ENCODE results near the gene PCYT1A.
A peak's percentile ranks its signal among the peaks of the same experiment; 100 is the strongest.

The PCYT1A gene

GRCh38 chr3:196194542-196194915 lies 93.0 kb downstream of the PCYT1A start:
- no peak overlapping the region for H3K9ac ChIP-seq (ENCODE audit: low read depth, low read length)
- no peaks in the 10 kb centered on the region for H3K36me3 ChIP-seq (ENCODE audit: insufficient read depth, low read length)
- H3K79me2 ChIP-seq (ENCODE audit: insufficient read depth, low read length): no peaks in the 10 kb centered on the region
- H3K4me2 ChIP-seq (ENCODE audit: insufficient read depth, low read length): no peak overlapping the region
- DNase-seq (no peak), ATAC-seq (ENCODE audit: insufficient read depth, low read depth) (no peak)
- no peak overlapping the region for H3K4me3 ChIP-seq (ENCODE audit: low read depth in 1 of 2, low read length in 2 of 2)
- peaks cover 15% of the 10 kb centered on the region; the same call in 1 of the 2 replicates for H3K4me1 ChIP-seq (ENCODE audit: insufficient read depth, low read length)
- no peak overlapping the region for H2AFZ ChIP-seq (ENCODE audit: low read depth, low read length)
- TF ChIP-seq EZH2 (IDR thresholded peaks at IDR 0.05; ENCODE audit: borderline replicate concordance, low read depth, low read length, severe bottlenecking): no peak
- TF ChIP-seq CTCF (IDR thresholded peaks at IDR 0.05; ENCODE audit: borderline replicate concordance, extremely low read depth, low read length, poor library complexity, severe bottlenecking): no peak
- H3K9me3 ChIP-seq (ENCODE audit: insufficient read depth, low read length, severe bottlenecking): no peaks in the 10 kb centered on the region
- no peaks in the 10 kb centered on the region for H4K20me1 ChIP-seq (ENCODE audit: insufficient read depth, low read length)
- H3K27me3 ChIP-seq (ENCODE audit: insufficient read depth, low read length, poor library complexity): no peaks in the 10 kb centered on the region
- peak overlapping the region; percentile 32; the same call in 1 of the 2 replicates for H3K27ac ChIP-seq (ENCODE audit: low read length)

GRCh38 chr3:196193736-196194541 lies 93.6 kb downstream of the PCYT1A start:
- TF ChIP-seq EZH2 (IDR thresholded peaks at IDR 0.05; ENCODE audit: borderline replicate concordance, low read depth, low read length, severe bottlenecking) (no peak), CTCF (IDR thresholded peaks at IDR 0.05; ENCODE audit: borderline replicate concordance, extremely low read depth, low read length, poor library complexity, severe bottlenecking) (no peak)
- DNase-seq (no peak), ATAC-seq (ENCODE audit: insufficient read depth, low read depth) (no peak)
- Histone ChIP-seq H3K4me2 (ENCODE audit: insufficient read depth, low read length) (no peak overlapping the region), H3K4me1 (ENCODE audit: insufficient read depth, low read length) (peaks cover 15% of the 10 kb centered on the region; the same call in 1 of the 2 replicates), H3K79me2 (ENCODE audit: insufficient read depth, low read length) (no peaks in the 10 kb centered on the region), H2AFZ (ENCODE audit: low read depth, low read length) (no peak overlapping the region), H3K9ac (ENCODE audit: low read depth, low read length) (no peak overlapping the region), H3K36me3 (ENCODE audit: insufficient read depth, low read length) (no peaks in the 10 kb centered on the region), H3K9me3 (ENCODE audit: insufficient read depth, low read length, severe bottlenecking) (no peaks in the 10 kb centered on the region), H3K4me3 (ENCODE audit: low read depth in 1 of 2, low read length in 2 of 2) (no peak overlapping the region), H4K20me1 (ENCODE audit: insufficient read depth, low read length) (no peaks in the 10 kb centered on the region), H3K27ac (ENCODE audit: low read length) (peak overlapping the region; percentile 51; the same call in 1 of the 2 replicates), H3K27me3 (ENCODE audit: insufficient read depth, low read length, poor library complexity) (no peaks in the 10 kb centered on the region)

DNA sequence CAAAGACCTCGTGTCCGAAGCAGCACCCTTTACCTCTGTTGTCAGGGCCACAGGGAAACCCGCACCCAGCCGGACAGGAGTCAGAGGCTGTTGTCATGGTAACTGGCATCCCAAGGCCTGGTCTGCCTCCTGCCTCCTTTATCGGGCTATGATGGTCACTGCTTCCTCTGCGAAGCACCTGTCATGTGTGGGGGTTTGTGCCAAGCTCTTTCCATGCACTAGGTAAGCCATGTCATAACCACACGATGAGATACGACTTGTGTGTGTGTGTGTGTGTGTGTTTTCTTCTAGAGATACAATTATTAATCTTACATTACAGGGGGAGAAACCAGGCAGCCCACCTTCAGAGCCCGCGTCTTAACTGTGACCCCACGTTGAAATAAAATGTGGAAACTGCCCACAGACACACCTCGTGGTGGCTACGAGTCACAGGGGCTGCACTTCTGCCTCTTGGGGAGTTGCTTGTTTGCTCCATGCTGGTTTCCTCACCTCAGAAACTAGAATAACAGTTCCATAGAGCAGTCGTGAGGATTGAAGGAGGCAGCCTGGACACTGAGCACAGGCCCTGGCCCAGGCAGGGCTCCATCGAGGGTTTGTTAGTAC lies 94.3 kb downstream of the PCYT1A start:
- H3K9ac ChIP-seq (ENCODE audit: low read depth, low read length): no peak overlapping the region
- peaks cover 15% of the 10 kb centered on the region; the same call in 1 of the 2 replicates for H3K4me1 ChIP-seq (ENCODE audit: insufficient read depth, low read length)
- H3K36me3 ChIP-seq (ENCODE audit: insufficient read depth, low read length): no peaks in the 10 kb centered on the region
- no peak for TF ChIP-seq CTCF (IDR thresholded peaks at IDR 0.05; ENCODE audit: borderline replicate concordance, extremely low read depth, low read length, poor library complexity, severe bottlenecking)
- no peak for TF ChIP-seq EZH2 (IDR thresholded peaks at IDR 0.05; ENCODE audit: borderline replicate concordance, low read depth, low read length, severe bottlenecking)
- no peaks in the 10 kb centered on the region for H3K27me3 ChIP-seq (ENCODE audit: insufficient read depth, low read length, poor library complexity)
- H3K9me3 ChIP-seq (ENCODE audit: insufficient read depth, low read length, severe bottlenecking): no peaks in the 10 kb centered on the region
- no peak overlapping the region for H2AFZ ChIP-seq (ENCODE audit: low read depth, low read length)
- no peak overlapping the region for H3K4me3 ChIP-seq (ENCODE audit: low read depth in 1 of 2, low read length in 2 of 2)
- peak overlapping the region; percentile 51; the same call in 1 of the 2 replicates for H3K27ac ChIP-seq (ENCODE audit: low read length)
- H3K4me2 ChIP-seq (ENCODE audit: insufficient read depth, low read length): no peak overlapping the region
- no peaks in the 10 kb centered on the region for H3K79me2 ChIP-seq (ENCODE audit: insufficient read depth, low read length)
- DNase-seq (no peak), ATAC-seq (ENCODE audit: insufficient read depth, low read depth) (no peak)
- no peaks in the 10 kb centered on the region for H4K20me1 ChIP-seq (ENCODE audit: insufficient read depth, low read length)

Measured in DND-41 (cell line).